Measurements from ENCODE around the gene SEPTIN14. TPM values are rescaled to one million over a fixed set of nuclear protein-coding genes. Genes with fewer than 3 reads are reported as not detected.
"Not testable (repeated sequence)": the region's sequence is repeated elsewhere in the genome, so short reads cannot be mapped to it uniquely, and the experiment has no call there.

Gene SEPTIN14
- polyA plus RNA-seq, 1 donor from 2014 or later: not detected

GRCh38 chr7:55785444-55785843 lies 77.1 kb downstream of the SEPTIN14 start:
- H3K79me2 ChIP-seq (replicated peaks; ENCODE audit: insufficient read depth, low read length); H3K4me2 ChIP-seq (ENCODE audit: low read length); H4K20me1 ChIP-seq (ENCODE audit: insufficient read depth); H3K27ac ChIP-seq (ENCODE audit: low read length); H3F3A ChIP-seq (ENCODE audit: insufficient read depth, low read length, poor library complexity, severe bottlenecking); H3K9ac ChIP-seq (ENCODE audit: low read length); H2AFZ ChIP-seq (ENCODE audit: low read depth, low read length); H3K4me3 ChIP-seq (ENCODE audit: low read length); H3K9me3 ChIP-seq (ENCODE audit: low read length); H3K36me3 ChIP-seq (ENCODE audit: insufficient read depth, low read length); H3K9me2 ChIP-seq (ENCODE audit: insufficient read depth, low read length); H3K27me3 ChIP-seq (ENCODE audit: insufficient read depth, low read depth, low read length): not testable (repeated sequence)

DNA sequence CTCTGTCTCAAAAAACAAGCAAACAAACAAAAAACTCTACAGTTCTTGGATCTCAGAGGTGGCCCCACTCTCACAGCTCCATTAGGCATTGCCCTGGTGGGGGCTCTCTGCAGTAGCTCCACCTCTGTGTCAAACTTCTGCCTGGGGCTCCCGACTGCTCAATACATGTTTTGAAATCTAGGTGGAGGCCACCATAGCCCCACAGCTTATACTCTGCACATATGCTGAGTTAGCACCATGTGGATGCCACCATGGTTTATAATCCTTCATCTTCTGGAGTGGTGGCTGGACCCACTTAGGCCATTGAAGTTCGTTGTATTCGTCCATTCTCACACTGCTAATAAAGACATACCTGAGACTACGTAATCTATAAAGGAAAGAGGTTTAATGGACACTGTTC lies 78.4 kb downstream of the SEPTIN14 start:
- no peak overlapping the region for H3K4me3 ChIP-seq (ENCODE audit: low read length)
- no peak overlapping the region for H3K4me2 ChIP-seq (ENCODE audit: low read length)
- no peaks in the 10 kb centered on the region for H4K20me1 ChIP-seq (ENCODE audit: insufficient read depth)
- no peaks in the 10 kb centered on the region for H3K27me3 ChIP-seq (ENCODE audit: insufficient read depth, low read depth, low read length)
- no peak overlapping the region for H3K27ac ChIP-seq (ENCODE audit: low read length)
- H3K9me2 ChIP-seq (ENCODE audit: insufficient read depth, low read length): no peaks in the 10 kb centered on the region
- H3K79me2 ChIP-seq (replicated peaks; ENCODE audit: insufficient read depth, low read length): no peaks in the 10 kb centered on the region
- H3K9me3 ChIP-seq (ENCODE audit: low read length): no peaks in the 10 kb centered on the region
- H2AFZ ChIP-seq (ENCODE audit: low read depth, low read length): no peak overlapping the region
- no peak for TF ChIP-seq EP300 (conservative IDR thresholded peaks at IDR 0.05; ENCODE audit: poor library complexity, severe bottlenecking)
- TF ChIP-seq MXI1 (conservative IDR thresholded peaks at IDR 0.05; ENCODE audit: poor library complexity, severe bottlenecking): no peak
- no peak for TF ChIP-seq REST (IDR thresholded peaks at IDR 0.05; ENCODE audit: borderline replicate concordance)
- TF ChIP-seq, protein P1, sequence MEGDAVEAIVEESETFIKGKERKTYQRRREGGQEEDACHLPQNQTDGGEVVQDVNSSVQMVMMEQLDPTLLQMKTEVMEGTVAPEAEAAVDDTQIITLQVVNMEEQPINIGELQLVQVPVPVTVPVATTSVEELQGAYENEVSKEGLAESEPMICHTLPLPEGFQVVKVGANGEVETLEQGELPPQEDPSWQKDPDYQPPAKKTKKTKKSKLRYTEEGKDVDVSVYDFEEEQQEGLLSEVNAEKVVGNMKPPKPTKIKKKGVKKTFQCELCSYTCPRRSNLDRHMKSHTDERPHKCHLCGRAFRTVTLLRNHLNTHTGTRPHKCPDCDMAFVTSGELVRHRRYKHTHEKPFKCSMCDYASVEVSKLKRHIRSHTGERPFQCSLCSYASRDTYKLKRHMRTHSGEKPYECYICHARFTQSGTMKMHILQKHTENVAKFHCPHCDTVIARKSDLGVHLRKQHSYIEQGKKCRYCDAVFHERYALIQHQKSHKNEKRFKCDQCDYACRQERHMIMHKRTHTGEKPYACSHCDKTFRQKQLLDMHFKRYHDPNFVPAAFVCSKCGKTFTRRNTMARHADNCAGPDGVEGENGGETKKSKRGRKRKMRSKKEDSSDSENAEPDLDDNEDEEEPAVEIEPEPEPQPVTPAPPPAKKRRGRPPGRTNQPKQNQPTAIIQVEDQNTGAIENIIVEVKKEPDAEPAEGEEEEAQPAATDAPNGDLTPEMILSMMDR (IDR thresholded peaks at IDR 0.05; ENCODE audit: poor library complexity, severe bottlenecking): no peak
- TF ChIP-seq SMC3 (conservative IDR thresholded peaks at IDR 0.05; ENCODE audit: poor library complexity): no peak
- no peak for TF ChIP-seq RAD21 (conservative IDR thresholded peaks at IDR 0.05)
- TF ChIP-seq TAF1 (IDR thresholded peaks at IDR 0.05; ENCODE audit: low read depth): no peak
- TF ChIP-seq EZH2 (IDR thresholded peaks at IDR 0.05; ENCODE audit: borderline replicate concordance, insufficient read depth, low read length, poor library complexity, severe bottlenecking): no peak
- no peak for TF ChIP-seq POLR2AphosphoS5 (IDR thresholded peaks at IDR 0.05)
- H3K9ac ChIP-seq (ENCODE audit: low read length): no peak overlapping the region
- H3K36me3 ChIP-seq (ENCODE audit: insufficient read depth, low read length): no peaks in the 10 kb centered on the region
- no peaks in the 10 kb centered on the region for H3F3A ChIP-seq (ENCODE audit: insufficient read depth, low read length, poor library complexity, severe bottlenecking)

DNA sequence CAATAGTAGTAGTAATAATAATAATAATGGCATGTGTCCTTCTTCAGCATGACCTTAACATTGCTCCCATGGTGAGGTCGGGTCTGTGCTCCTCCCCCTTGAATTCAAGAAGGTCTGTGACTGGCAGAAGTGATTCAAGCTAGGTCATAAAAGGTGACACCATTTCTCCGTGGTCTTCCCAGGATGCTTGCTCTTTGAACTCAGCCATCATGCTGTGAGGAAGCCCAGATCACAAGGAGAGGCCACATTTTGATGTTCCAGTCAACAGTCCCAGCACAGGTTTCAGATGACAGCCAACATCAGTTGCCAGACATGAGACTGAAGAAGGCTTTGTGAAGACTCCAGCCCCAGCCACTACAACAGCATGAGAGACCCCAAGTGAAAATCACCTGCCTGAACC lies 83.9 kb downstream of the SEPTIN14 start:
- Histone ChIP-seq H3K79me2 (replicated peaks; ENCODE audit: insufficient read depth, low read length) (no peaks in the 10 kb centered on the region), H4K20me1 (ENCODE audit: insufficient read depth) (no peaks in the 10 kb centered on the region), H3K27me3 (ENCODE audit: insufficient read depth, low read depth, low read length) (no peaks in the 10 kb centered on the region), H2AFZ (ENCODE audit: low read depth, low read length) (no peak overlapping the region), H3K27ac (ENCODE audit: low read length) (no peak overlapping the region), H3K4me3 (ENCODE audit: low read length) (no peak overlapping the region), H3K9me3 (ENCODE audit: low read length) (no peaks in the 10 kb centered on the region), H3K9ac (ENCODE audit: low read length) (no peak overlapping the region), H3K36me3 (ENCODE audit: insufficient read depth, low read length) (no peaks in the 10 kb centered on the region), H3K4me2 (ENCODE audit: low read length) (no peak overlapping the region), H3K9me2 (ENCODE audit: insufficient read depth, low read length) (no peaks in the 10 kb centered on the region), H3F3A (ENCODE audit: insufficient read depth, low read length, poor library complexity, severe bottlenecking) (no peaks in the 10 kb centered on the region)
- no peak for TF ChIP-seq RAD21 (conservative IDR thresholded peaks at IDR 0.05)
- no peak for TF ChIP-seq MXI1 (conservative IDR thresholded peaks at IDR 0.05; ENCODE audit: poor library complexity, severe bottlenecking)
- no peak for TF ChIP-seq TAF1 (IDR thresholded peaks at IDR 0.05; ENCODE audit: low read depth)
- TF ChIP-seq EP300 (conservative IDR thresholded peaks at IDR 0.05; ENCODE audit: poor library complexity, severe bottlenecking): no peak
- no peak for TF ChIP-seq EZH2 (IDR thresholded peaks at IDR 0.05; ENCODE audit: borderline replicate concordance, insufficient read depth, low read length, poor library complexity, severe bottlenecking)
- TF ChIP-seq REST (IDR thresholded peaks at IDR 0.05; ENCODE audit: borderline replicate concordance): no peak
- no peak for TF ChIP-seq POLR2AphosphoS5 (IDR thresholded peaks at IDR 0.05)
- TF ChIP-seq SMC3 (conservative IDR thresholded peaks at IDR 0.05; ENCODE audit: poor library complexity): no peak
- TF ChIP-seq, protein P1 (IDR thresholded peaks at IDR 0.05; ENCODE audit: poor library complexity, severe bottlenecking): no peak
